Muscle of leg (tissue), 11 donors: ENCODE measurements around the gene BORCS5. TPM values are rescaled to one million over a fixed set of nuclear protein-coding genes. Genes with fewer than 3 reads are reported as not detected.
A peak's percentile ranks its signal among the peaks of the same experiment; 100 is the strongest.

ENCODE experiments used
- DNase-seq: peaks from one replicate; pipeline ENCODE4 v3.0.0; 2013
- H3K27ac ChIP-seq: one replicate; pipeline ENCODE4 v1.5.1; 2013; ENCODE audit warnings: mild to moderate bottlenecking, low read length, control low read depth
- H3K27me3 ChIP-seq: one replicate; pipeline ENCODE4 v1.6.1; 2013; ENCODE audit warnings: low read length; ENCODE audit not compliant: control insufficient read depth, insufficient read depth
- H3K36me3 ChIP-seq: one replicate; pipeline ENCODE4 v1.6.1; 2013; ENCODE audit warnings: low read length; ENCODE audit not compliant: control insufficient read depth, insufficient read depth
- H3K4me1 ChIP-seq: one replicate; pipeline ENCODE4 v1.6.1; 2013; ENCODE audit warnings: low read length; ENCODE audit not compliant: control insufficient read depth, insufficient read depth
- H3K4me3 ChIP-seq: one replicate; pipeline ENCODE4 v1.5.1; 2013; ENCODE audit warnings: low read length, control low read depth
- H3K9me3 ChIP-seq: replicated peaks from 2 replicates; pipeline ENCODE4 v1.6.1; 2013; ENCODE audit warnings: low read depth, low read length; ENCODE audit not compliant: control insufficient read depth
- WGBS: methylation state at CpG from one replicate; pipeline ENCODE4 v1.1.5; 2013; ENCODE audit warnings: missing lambda C conversion rate; ENCODE audit not compliant: insufficient coverage; 5-methylcytosine and 5-hydroxymethylcytosine counted together
- polyA plus RNA-seq, 8 donors: library from polyadenylated mRNA; unstranded; fragments of 120-200 nt; gene quantifications; one replicate each; pipeline versions ENCODE4 v1.2.1 to v1.2.3, GENCODE V29; 2013; ENCODE audit warnings: inconsistent platforms in 1 of 8, low replicate concordance in 1 of 8; ENCODE audit not compliant: insufficient read length in 8 of 8, insufficient read depth in 1 of 8
- total RNA-seq: library from RNA; stranded (reverse); fragments of 120-200 nt; gene quantifications from one replicate; pipeline ENCODE4 v1.2.4, GENCODE V29; 2013

Gene BORCS5
- total and polyA plus RNA-seq, 9 donors = 6.7 to 9.2 (median 7.4) TPM

DNA sequence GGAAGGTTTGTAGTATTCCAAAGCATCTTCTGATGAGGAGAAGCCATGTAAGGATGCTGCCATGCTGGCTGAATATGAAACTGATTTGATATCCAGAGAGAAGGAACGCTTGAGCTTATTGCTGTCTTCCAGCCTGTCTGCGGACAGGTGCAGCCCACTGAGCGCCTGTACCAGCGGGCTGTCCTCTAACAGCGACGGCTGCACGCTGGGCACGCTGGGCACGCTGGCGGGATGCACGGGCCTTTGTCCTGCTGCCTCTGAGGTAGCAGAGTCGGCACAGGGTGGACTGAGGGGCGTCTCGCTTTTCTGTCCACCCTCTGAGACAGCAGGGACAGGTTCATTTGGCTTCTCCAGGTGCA is 120.6 kb downstream of the BORCS5 start:
- H3K9me3 ChIP-seq = no peaks in the 10 kb centered on the region
- H3K4me3 ChIP-seq = no peak overlapping the region
- peaks cover 18% of the 10 kb centered on the region for H3K4me1 ChIP-seq
- H3K27me3 ChIP-seq = no peaks in the 10 kb centered on the region
- whole genome bisulfite sequencing = 95% methylated on average over 14 of the region's 14 CpGs
- no peak for DNase-seq
- H3K27ac ChIP-seq = no peak overlapping the region
- peaks cover 52% of the 10 kb centered on the region for H3K36me3 ChIP-seq

GRCh38 chr12:12480074-12480473 is 123.2 kb downstream of the BORCS5 start:
- Histone ChIP-seq H3K4me1 (peaks cover 15% of the 10 kb centered on the region), H3K36me3 (peaks cover 52% of the 10 kb centered on the region), H3K27ac (no peak overlapping the region), H3K27me3 (no peaks in the 10 kb centered on the region), H3K4me3 (no peak overlapping the region), H3K9me3 (no peaks in the 10 kb centered on the region)
- DNase-seq = no peak
- 96% methylated on average over 4 of the region's 5 CpGs for WGBS

DNA sequence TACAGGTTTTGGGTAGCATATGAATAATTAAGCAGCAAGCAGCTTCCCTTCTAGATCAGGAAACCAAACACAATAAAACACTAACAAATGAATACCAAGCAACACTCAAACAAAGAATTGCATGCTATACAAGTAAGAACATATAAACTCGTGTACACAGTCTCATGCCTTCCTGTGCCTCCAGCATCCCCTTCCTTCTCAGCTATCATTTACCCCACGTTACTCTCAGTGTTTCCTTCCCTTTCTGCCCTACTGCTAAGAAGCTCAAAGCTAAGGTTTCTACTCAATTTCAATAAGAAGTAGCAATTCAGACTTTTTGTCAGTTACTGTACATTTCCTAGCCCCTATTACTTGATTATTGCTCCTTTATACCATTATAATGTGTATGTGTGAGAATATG is 124.8 kb downstream of the BORCS5 start:
- Histone ChIP-seq H3K4me1 (peaks cover 10% of the 10 kb centered on the region), H3K9me3 (no peaks in the 10 kb centered on the region), H3K27me3 (no peaks in the 10 kb centered on the region), H3K4me3 (no peak overlapping the region), H3K27ac (peak overlapping the region; percentile 3), H3K36me3 (peaks cover 47% of the 10 kb centered on the region)
- no peak for DNase-seq
- WGBS = 58% methylated on average over 2 of the region's 2 CpGs

GRCh38 chr12:12482150-12482761 is 125.4 kb downstream of the BORCS5 start:
- 100% methylated on average over 2 of the region's 6 CpGs for WGBS
- H3K9me3 ChIP-seq = no peaks in the 10 kb centered on the region
- DNase-seq = no peak
- H3K36me3 ChIP-seq = peaks cover 45% of the 10 kb centered on the region
- peak overlapping the region; percentile 3 for H3K27ac ChIP-seq
- no peak overlapping the region for H3K4me3 ChIP-seq
- peaks cover 5% of the 10 kb centered on the region for H3K4me1 ChIP-seq
- H3K27me3 ChIP-seq = no peaks in the 10 kb centered on the region

GRCh38 chr12:12482959-12483358 is 126.1 kb downstream of the BORCS5 start:
- no peaks in the 10 kb centered on the region for H3K27me3 ChIP-seq
- no peak overlapping the region for H3K27ac ChIP-seq
- no peaks in the 10 kb centered on the region for H3K9me3 ChIP-seq
- DNase-seq = no peak
- H3K4me3 ChIP-seq = no peak overlapping the region
- no peaks in the 10 kb centered on the region for H3K4me1 ChIP-seq
- peaks cover 39% of the 10 kb centered on the region for H3K36me3 ChIP-seq
- WGBS = 90% methylated on average over 5 of the region's 6 CpGs

GRCh38 chr12:12483438-12483837 is 126.6 kb downstream of the BORCS5 start:
- no peak overlapping the region for H3K4me3 ChIP-seq
- no peaks in the 10 kb centered on the region for H3K4me1 ChIP-seq
- H3K27me3 ChIP-seq = no peaks in the 10 kb centered on the region
- no peaks in the 10 kb centered on the region for H3K9me3 ChIP-seq
- no CpG with 5 or more reads among the region's 3 CpGs for whole genome bisulfite sequencing
- DNase-seq = no peak
- H3K36me3 ChIP-seq = peaks cover 35% of the 10 kb centered on the region
- H3K27ac ChIP-seq = no peak overlapping the region

DNA sequence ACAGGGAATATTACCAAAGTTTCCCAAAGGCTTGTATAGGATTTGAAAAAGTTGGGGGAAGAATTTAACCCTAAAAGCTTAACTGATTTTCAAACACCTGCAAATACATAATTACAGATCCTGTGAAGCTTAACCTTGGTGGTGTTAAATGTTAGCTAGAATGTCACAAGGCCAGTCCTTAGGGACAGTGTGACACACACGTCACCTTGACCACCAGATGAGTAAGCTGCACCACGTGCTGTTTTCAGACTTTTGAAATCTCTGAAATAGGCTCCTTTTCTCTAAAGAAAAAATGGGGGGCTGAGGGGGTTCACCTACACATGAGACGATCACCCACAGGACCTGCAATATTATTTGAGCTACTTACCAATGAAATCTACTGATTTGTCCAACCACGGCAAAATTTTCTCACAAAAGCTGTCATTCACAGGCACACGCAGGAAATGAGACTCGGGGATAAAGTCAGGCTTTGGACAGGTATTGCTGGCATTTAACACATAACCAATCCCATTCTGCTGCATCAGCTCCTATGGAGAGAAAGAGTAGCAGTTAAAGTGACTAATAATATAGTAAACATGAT is 129.9 kb downstream of the BORCS5 start:
- Histone ChIP-seq H3K27ac (no peak overlapping the region), H3K4me3 (no peak overlapping the region), H3K36me3 (peaks cover 25% of the 10 kb centered on the region), H3K9me3 (no peaks in the 10 kb centered on the region), H3K4me1 (no peaks in the 10 kb centered on the region), H3K27me3 (no peaks in the 10 kb centered on the region)
- WGBS = 90% methylated on average over 2 of the region's 6 CpGs
- no peak for DNase-seq

DNA sequence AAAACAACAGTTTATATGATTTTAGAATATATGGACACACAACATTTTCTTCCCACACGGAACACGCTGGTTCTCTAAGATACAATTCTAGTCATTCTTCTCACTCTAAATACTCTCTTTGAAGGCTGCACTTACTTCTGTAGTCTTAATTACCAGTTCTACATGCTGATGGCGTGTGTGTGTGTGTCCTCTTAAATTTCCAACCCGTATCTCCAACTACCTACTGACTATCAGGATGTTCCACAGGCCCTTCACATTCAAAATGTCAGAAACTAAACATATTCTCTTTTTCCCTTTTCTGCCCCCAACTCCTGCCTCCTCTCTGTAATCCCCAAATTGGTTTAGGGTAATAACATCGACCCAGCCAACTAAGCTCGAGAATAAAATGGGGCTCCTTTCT is 130.6 kb downstream of the BORCS5 start:
- no peaks in the 10 kb centered on the region for H3K27me3 ChIP-seq
- peaks cover 23% of the 10 kb centered on the region for H3K36me3 ChIP-seq
- no peak overlapping the region for H3K27ac ChIP-seq
- DNase-seq = no peak
- WGBS = 88% methylated on average over 6 of the region's 6 CpGs
- no peak overlapping the region for H3K4me3 ChIP-seq
- H3K9me3 ChIP-seq = no peaks in the 10 kb centered on the region
- H3K4me1 ChIP-seq = no peaks in the 10 kb centered on the region

DNA sequence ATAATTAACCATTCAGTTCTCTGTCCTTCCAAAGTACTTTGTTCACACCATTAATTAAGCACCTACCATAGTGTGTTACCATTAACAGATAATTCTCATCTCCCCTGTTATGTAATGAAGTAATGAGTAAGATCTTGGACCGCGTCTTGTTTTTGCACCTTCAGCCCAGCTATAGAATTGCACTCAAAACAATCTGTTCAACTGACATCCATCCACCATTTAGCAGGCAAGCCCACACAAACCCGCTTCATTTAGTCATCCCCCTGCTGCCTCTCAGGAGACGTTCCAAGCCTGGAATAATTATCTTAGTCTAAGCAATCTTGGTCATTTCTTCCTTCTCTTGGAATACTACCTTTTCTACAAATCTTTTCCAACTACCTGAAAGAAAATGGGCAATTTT is 131.4 kb downstream of the BORCS5 start:
- Histone ChIP-seq H3K27ac (no peak overlapping the region), H3K36me3 (peaks cover 19% of the 10 kb centered on the region), H3K4me1 (no peaks in the 10 kb centered on the region), H3K27me3 (no peaks in the 10 kb centered on the region), H3K9me3 (no peaks in the 10 kb centered on the region), H3K4me3 (no peak overlapping the region)
- WGBS = 98% methylated on average over 3 of the region's 4 CpGs
- no peak for DNase-seq

- H3K9me3 ChIP-seq = no peaks in the 10 kb centered on the region
- H3K4me1 ChIP-seq = no peaks in the 10 kb centered on the region
- H3K4me3 ChIP-seq = no peak overlapping the region
- no peak for DNase-seq
- H3K27me3 ChIP-seq = no peaks in the 10 kb centered on the region
- WGBS = no CpG with 5 or more reads among the region's 8 CpGs
- H3K27ac ChIP-seq = no peak overlapping the region
- H3K36me3 ChIP-seq = peaks cover 19% of the 10 kb centered on the region
These were observed 132.1 kb downstream of the BORCS5 start for GRCh38 chr12:12488823-12489550.
